Osteoblast (primary cell): Measurements from ENCODE around the gene ETDA. TPM values are rescaled to one million over a fixed set of nuclear protein-coding genes. Genes with fewer than 3 reads are reported as not detected.
"Not testable (repeated sequence)": the region's sequence is repeated elsewhere in the genome, so short reads cannot be mapped to it uniquely, and the experiment has no call there.

ENCODE experiments used
- DNase-seq: peaks from one replicate; pipeline ENCODE4 v3.0.0; 2011; ENCODE audit warnings: low spot score, mixed read lengths; ENCODE audit not compliant: insufficient read length; ENCODE audit errors: missing footprints
- H2AFZ ChIP-seq: 2 replicates; pipeline ENCODE4 v1.6.0; 2011; ENCODE audit warnings: mild to moderate bottlenecking, low read length
- H3K27ac ChIP-seq: 2 replicates; pipeline ENCODE4 v1.5.1; 2011; ENCODE audit warnings: mild to moderate bottlenecking, low read depth, low read length, moderate library complexity
- H3K27me3 ChIP-seq: 2 replicates; pipeline ENCODE4 v1.6.0; 2012; ENCODE audit warnings: mild to moderate bottlenecking, control low read depth, inconsistent platforms, low read length, moderate library complexity; ENCODE audit not compliant: insufficient read depth
- H3K36me3 ChIP-seq: 2 replicates; pipeline ENCODE4 v1.5.1; 2011; ENCODE audit warnings: mild to moderate bottlenecking, low read length, control low read depth, moderate library complexity; ENCODE audit not compliant: insufficient read depth
- H3K4me1 ChIP-seq: 2 replicates; pipeline ENCODE4 v1.5.1; 2011; ENCODE audit warnings: mild to moderate bottlenecking, low read length, control low read depth, moderate library complexity; ENCODE audit not compliant: insufficient read depth
- H3K4me2 ChIP-seq: 2 replicates; pipeline ENCODE4 v1.6.0; 2011; ENCODE audit warnings: mild to moderate bottlenecking, low read length; ENCODE audit not compliant: insufficient read depth
- H3K4me3 ChIP-seq: fragments of 200-600 bp; sonication (generic); 3 replicates; pipeline ENCODE4 v1.5.1; 2012; ENCODE audit warnings: mild to moderate bottlenecking, low read length, inconsistent platforms; ENCODE audit not compliant: insufficient read depth
- H3K79me2 ChIP-seq: 2 replicates; pipeline ENCODE4 v1.6.0; 2012; ENCODE audit warnings: mild to moderate bottlenecking, low read length, control low read depth, inconsistent platforms; ENCODE audit not compliant: insufficient read depth
- H3K9me3 ChIP-seq: 2 replicates; pipeline ENCODE4 v1.5.1; 2011; ENCODE audit warnings: low read depth, low read length, control low read depth
- H4K20me1 ChIP-seq: 2 replicates; pipeline ENCODE4 v1.6.0; 2012; ENCODE audit warnings: mild to moderate bottlenecking, low read length, control low read depth; ENCODE audit not compliant: insufficient read depth
- CTCF ChIP-seq: IDR thresholded peaks from 2 replicates; pipeline ENCODE4 v1.5.1; 2011; ENCODE audit warnings: mild to moderate bottlenecking, low read depth, low read length, moderate library complexity; ENCODE audit errors: extremely low read depth
- total RNA-seq: library from RNA; depleted of rRNA; stranded (reverse); fragments of >200 nt; gene quantifications from 2 replicates; pipeline ENCODE4 v1.2.3, GENCODE V29; 2012

ETDA gene
- total RNA-seq = not detected in 2 replicates

GRCh38 chrX:135252011-135252518, at the start of gene ETDA:
Gene ETDA, plus strand, starts transcription at chrX:135252061. Its CDS starts 1,216 bp downstream, at chrX:135253277.
- not testable (repeated sequence) for H3K4me1 ChIP-seq, DNase-seq, H3K4me2 ChIP-seq, H3K27me3 ChIP-seq, H3K27ac ChIP-seq, H3K4me3 ChIP-seq, H3K9me3 ChIP-seq, H3K36me3 ChIP-seq, H4K20me1 ChIP-seq, H2AFZ ChIP-seq, H3K79me2 ChIP-seq

- peak; percentile 30 for TF ChIP-seq CTCF
- not testable (repeated sequence) for H3K27ac ChIP-seq
Measured at GRCh38 chrX:135206427-135206826, 45.4 kb upstream of the ETDA start.

GRCh38 chrX:135213200-135213844, 38.5 kb upstream of the ETDA start:
- Histone ChIP-seq H3K4me1 (no peaks in the 10 kb centered on the region), H4K20me1 (no peaks in the 10 kb centered on the region), H3K27ac (no peak overlapping the region), H3K4me3 (no peak overlapping the region), H3K4me2 (no peak overlapping the region), H3K9me3 (no peaks in the 10 kb centered on the region), H3K79me2 (no peaks in the 10 kb centered on the region), H3K27me3 (no peaks in the 10 kb centered on the region), H3K36me3 (no peaks in the 10 kb centered on the region), H2AFZ (no peak overlapping the region)
- TF ChIP-seq CTCF = no peak
- DNase-seq = no peak

More at GRCh38 chrX:135206427-135206826, 45.4 kb upstream of the ETDA start:
- H3K36me3 ChIP-seq, H3K27me3 ChIP-seq, H3K79me2 ChIP-seq, DNase-seq, H3K9me3 ChIP-seq, H2AFZ ChIP-seq, H3K4me3 ChIP-seq, H4K20me1 ChIP-seq, H3K4me2 ChIP-seq, H3K4me1 ChIP-seq: not testable (repeated sequence)

GRCh38 chrX:135245989-135246388, 5.9 kb upstream of the ETDA start:
- not testable (repeated sequence) for H2AFZ ChIP-seq, H4K20me1 ChIP-seq, H3K9me3 ChIP-seq, H3K27me3 ChIP-seq, H3K4me2 ChIP-seq, DNase-seq, H3K27ac ChIP-seq, H3K36me3 ChIP-seq, H3K4me3 ChIP-seq, H3K4me1 ChIP-seq, H3K79me2 ChIP-seq

GRCh38 chrX:135256087-135256684, 4.3 kb downstream of the ETDA start:
- not testable (repeated sequence) for H3K4me3 ChIP-seq, H3K36me3 ChIP-seq, H3K9me3 ChIP-seq, H3K27ac ChIP-seq, H3K4me2 ChIP-seq, H2AFZ ChIP-seq, H3K79me2 ChIP-seq, H4K20me1 ChIP-seq, DNase-seq, H3K4me1 ChIP-seq, H3K27me3 ChIP-seq
